Smooth muscle cell (in vitro differentiated cells): ENCODE data around the gene KARS1. TPM values are rescaled to one million over a fixed set of nuclear protein-coding genes. Genes with fewer than 3 reads are reported as not detected.

ENCODE experiments used
- DNase-seq: peaks from one replicate; lab custom pipeline; 2025; ENCODE audit not compliant: unreplicated experiment; lab: John Stamatoyannopoulos, UW
- H2AFZ ChIP-seq: fragments of 200-600 bp; sonication (generic); 2 replicates; pipeline ENCODE4 v1.6.0; 2016; ENCODE audit warnings: antibody characterized with exemption, low read depth, mild to moderate bottlenecking
- H3F3A ChIP-seq: fragments of 200-600 bp; sonication (generic); 2 replicates; pipeline ENCODE4 v1.6.0; 2017; ENCODE audit warnings: antibody characterized with exemption, low read depth
- H3K27ac ChIP-seq: fragments of 200-600 bp; sonication (generic); 2 replicates; pipeline ENCODE4 v1.5.1; 2016; ENCODE audit warnings: low read depth, mild to moderate bottlenecking
- H3K27me3 ChIP-seq: fragments of 200-600 bp; sonication (generic); 2 replicates; pipeline ENCODE4 v1.6.1; 2016; ENCODE audit warnings: low read depth, mild to moderate bottlenecking
- H3K36me3 ChIP-seq: fragments of 200-600 bp; sonication (generic); 2 replicates; pipeline ENCODE4 v1.5.1; 2016; ENCODE audit warnings: low read depth
- H3K4me1 ChIP-seq: fragments of 200-600 bp; sonication (generic); 2 replicates; pipeline ENCODE4 v1.5.1; 2016; ENCODE audit warnings: low read depth
- H3K4me2 ChIP-seq: fragments of 200-600 bp; sonication (generic); 2 replicates; pipeline ENCODE4 v1.6.0; 2016; ENCODE audit warnings: mild to moderate bottlenecking
- H3K4me3 ChIP-seq: fragments of 200-600 bp; sonication (generic); 2 replicates; pipeline ENCODE4 v1.5.1; 2016; ENCODE audit warnings: mild to moderate bottlenecking
- H3K79me2 ChIP-seq: fragments of 200-600 bp; sonication (generic); 2 replicates; pipeline ENCODE4 v1.6.0; 2016; ENCODE audit warnings: low read depth, mild to moderate bottlenecking
- H3K9ac ChIP-seq: fragments of 200-600 bp; sonication (generic); 2 replicates; pipeline ENCODE4 v1.6.0; 2016; ENCODE audit warnings: low read depth
- H3K9me3 ChIP-seq: fragments of 200-600 bp; sonication (generic); replicated peaks from 2 replicates; pipeline ENCODE4 v1.5.1; 2016; ENCODE audit warnings: low read depth
- H4K20me1 ChIP-seq: fragments of 200-600 bp; sonication (generic); 2 replicates; pipeline ENCODE4 v1.6.0; 2016; ENCODE audit warnings: low read depth
- WGBS: methylation state at CpG from one replicate; pipeline ENCODE4 v1.1.7; 2016; ENCODE audit warnings: low lambda C conversion rate; 5-methylcytosine and 5-hydroxymethylcytosine counted together
- polyA plus RNA-seq: library from polyadenylated mRNA; unstranded; fragments of >200 nt; fragmentation: Nextera tagmentation; extraction: Ambion mirVana; gene quantifications from 2 replicates; pipeline ENCODE4 v1.2.1, GENCODE V29; 2016
- total RNA-seq: library from RNA; depleted of rRNA; stranded (reverse); fragments of >200 nt; gene quantifications from 2 replicates; pipeline ENCODE4 v1.2.3, GENCODE V29; 2014
- TF ChIP-seq, protein P1 (sequence below): fragments of 200-600 bp; sonication (generic); IDR thresholded peaks from 2 replicates; pipeline ENCODE4 v1.5.1; 2017; ENCODE audit warnings: borderline replicate concordance, mild to moderate bottlenecking, antibody characterized with exemption; ENCODE audit not compliant: insufficient read depth, poor library complexity, severe bottlenecking

The KARS1 gene
- total and polyA plus RNA-seq, 2 experiments from 2014 or later, result 101 to 108 TPM

DNA sequence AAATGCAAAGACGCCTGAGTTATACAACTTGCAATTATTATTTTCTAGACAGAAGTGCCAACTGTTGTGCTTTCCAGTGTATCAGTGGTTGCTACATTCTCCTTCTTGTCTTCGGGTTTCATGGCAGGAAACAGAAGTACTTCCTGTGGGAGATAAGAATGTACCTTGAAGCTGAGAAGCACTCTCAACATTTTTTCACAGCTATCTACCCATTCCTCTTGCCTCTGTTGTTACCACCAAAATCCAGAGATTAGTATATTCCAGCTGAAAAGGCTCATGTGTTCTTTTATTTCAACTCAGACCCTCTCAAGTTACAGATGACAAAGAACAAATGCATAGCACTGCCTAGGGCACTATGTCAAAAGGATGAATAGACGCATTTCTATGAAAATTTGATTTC lies 19.6 kb downstream of the KARS1 start:
- Histone ChIP-seq H3K9me3 (no peaks in the 10 kb centered on the region), H3F3A (peaks cover 34% of the 10 kb centered on the region), H3K4me3 (no peak overlapping the region), H3K36me3 (peaks cover 17% of the 10 kb centered on the region), H3K27ac (no peak overlapping the region), H3K4me1 (no peaks in the 10 kb centered on the region), H4K20me1 (no peaks in the 10 kb centered on the region), H3K4me2 (no peak overlapping the region), H3K9ac (no peak overlapping the region), H3K79me2 (no peaks in the 10 kb centered on the region), H3K27me3 (no peaks in the 10 kb centered on the region), H2AFZ (no peak overlapping the region)
- DNase-seq, result no peak
- TF ChIP-seq, protein P1, sequence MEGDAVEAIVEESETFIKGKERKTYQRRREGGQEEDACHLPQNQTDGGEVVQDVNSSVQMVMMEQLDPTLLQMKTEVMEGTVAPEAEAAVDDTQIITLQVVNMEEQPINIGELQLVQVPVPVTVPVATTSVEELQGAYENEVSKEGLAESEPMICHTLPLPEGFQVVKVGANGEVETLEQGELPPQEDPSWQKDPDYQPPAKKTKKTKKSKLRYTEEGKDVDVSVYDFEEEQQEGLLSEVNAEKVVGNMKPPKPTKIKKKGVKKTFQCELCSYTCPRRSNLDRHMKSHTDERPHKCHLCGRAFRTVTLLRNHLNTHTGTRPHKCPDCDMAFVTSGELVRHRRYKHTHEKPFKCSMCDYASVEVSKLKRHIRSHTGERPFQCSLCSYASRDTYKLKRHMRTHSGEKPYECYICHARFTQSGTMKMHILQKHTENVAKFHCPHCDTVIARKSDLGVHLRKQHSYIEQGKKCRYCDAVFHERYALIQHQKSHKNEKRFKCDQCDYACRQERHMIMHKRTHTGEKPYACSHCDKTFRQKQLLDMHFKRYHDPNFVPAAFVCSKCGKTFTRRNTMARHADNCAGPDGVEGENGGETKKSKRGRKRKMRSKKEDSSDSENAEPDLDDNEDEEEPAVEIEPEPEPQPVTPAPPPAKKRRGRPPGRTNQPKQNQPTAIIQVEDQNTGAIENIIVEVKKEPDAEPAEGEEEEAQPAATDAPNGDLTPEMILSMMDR, result no peak
- WGBS, result 64% methylated on average over 3 of the region's 3 CpGs

DNA sequence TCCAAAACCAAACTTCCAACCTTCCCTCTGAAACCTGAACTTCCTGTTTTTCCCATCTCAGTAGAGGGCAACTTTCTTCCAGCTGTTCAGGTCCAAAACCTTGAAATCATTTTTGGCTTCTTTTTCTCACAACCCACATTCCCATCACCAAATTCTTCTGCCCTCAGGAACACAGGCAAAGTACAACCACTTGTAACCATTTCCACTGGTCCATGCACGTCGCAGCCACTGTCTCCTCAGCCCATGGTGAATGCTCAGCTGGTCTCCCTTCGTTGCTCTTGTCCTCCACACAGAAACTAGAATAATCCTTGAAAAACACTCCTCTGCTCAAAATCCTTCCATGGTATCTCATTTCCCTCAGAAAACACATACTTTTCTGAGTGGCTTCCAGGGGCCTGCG lies 20.7 kb downstream of the KARS1 start:
- TF ChIP-seq, protein P1, result no peak
- no peak for DNase-seq
- Histone ChIP-seq H3K27ac (no peak overlapping the region), H3K4me1 (peaks cover 4% of the 10 kb centered on the region), H3K4me2 (no peak overlapping the region), H2AFZ (no peak overlapping the region), H3K27me3 (no peaks in the 10 kb centered on the region), H3K9me3 (no peaks in the 10 kb centered on the region), H3K9ac (no peak overlapping the region), H3K79me2 (peaks cover 3% of the 10 kb centered on the region), H3F3A (peaks cover 34% of the 10 kb centered on the region), H4K20me1 (no peaks in the 10 kb centered on the region), H3K4me3 (no peak overlapping the region), H3K36me3 (peaks cover 17% of the 10 kb centered on the region)
- 98% methylated on average over 4 of the region's 4 CpGs for WGBS

DNA sequence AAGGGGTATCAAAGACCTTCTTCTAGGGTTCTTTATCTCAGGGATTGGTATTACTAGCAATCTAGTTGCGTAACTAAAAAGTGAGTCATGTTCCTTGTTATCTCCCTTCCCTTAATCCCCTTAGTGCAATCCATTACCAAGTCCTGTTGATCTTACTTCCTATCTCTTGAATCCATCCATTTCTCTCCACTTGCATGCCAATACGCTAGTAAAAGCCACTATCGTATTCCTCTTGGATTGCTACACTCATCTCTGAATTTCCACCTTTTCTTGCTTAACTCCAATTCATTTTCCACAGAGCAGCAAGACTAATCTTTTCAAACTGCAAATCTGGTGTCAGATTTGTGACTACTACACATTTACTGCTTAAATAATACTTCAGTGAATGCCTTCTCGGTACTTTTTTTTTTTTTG lies 22.5 kb downstream of the KARS1 start:
- WGBS, result 18% methylated on average over 4 of the region's 4 CpGs
- Histone ChIP-seq H3K27ac (peak overlapping the region; percentile 71), H3K79me2 (peaks cover 10% of the 10 kb centered on the region), H3K9me3 (no peaks in the 10 kb centered on the region), H3K4me2 (peak overlapping the region; percentile 6), H2AFZ (no peak overlapping the region), H3K4me1 (peaks cover 10% of the 10 kb centered on the region), H3K4me3 (no peak overlapping the region), H3F3A (peaks cover 34% of the 10 kb centered on the region), H3K9ac (no peak overlapping the region), H4K20me1 (no peaks in the 10 kb centered on the region), H3K27me3 (no peaks in the 10 kb centered on the region), H3K36me3 (peaks cover 7% of the 10 kb centered on the region)
- DNase-seq, result no peak
- TF ChIP-seq, protein P1, result no peak

DNA sequence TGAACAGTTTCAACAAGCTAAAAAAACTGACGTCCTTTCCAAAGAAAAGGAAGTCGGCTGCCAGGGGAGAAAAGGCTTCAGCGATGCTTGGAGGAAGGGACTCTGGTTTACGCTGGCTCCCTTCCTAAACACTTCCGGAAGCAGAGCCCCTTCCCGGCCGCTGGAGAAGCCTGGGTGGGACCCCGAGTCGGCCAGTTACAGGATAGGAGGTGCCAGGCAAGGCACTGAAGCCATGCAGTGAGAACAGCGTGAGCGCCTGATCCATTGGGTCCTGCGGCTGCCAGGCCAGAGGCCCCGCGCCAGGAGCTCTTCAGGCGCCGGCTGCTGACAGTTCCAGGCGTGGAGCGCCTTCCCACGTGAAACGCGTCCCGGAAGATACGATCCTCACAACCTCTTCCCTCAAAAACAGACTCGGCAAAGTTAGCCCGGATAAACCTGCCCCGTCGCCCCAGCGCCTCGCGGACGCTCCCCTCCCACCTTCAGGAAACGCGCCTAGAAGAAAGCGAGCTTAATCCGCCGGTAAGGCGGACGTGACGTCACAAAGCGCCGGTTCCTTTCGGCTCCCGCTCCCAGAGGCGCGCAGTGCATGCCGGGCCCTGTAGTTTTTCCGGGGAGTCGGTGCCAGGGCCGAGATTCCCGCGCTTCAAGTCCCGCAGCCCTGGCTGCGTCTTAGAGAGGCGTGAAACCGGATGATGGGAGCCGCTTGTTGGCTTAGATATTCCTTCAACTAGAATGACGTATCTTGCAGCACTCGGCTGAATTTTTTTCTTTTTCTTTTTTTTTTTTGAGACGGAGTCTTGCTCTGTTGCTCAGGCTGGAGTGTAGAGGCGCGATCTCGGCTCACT lies 24.5 kb downstream of the KARS1 start, which contains the start of gene ADAT1:
Gene ADAT1, minus strand, starts transcription at position 521 of the 845 bp plus-strand sequence. CDS start 2,482 bp downstream, outside the sequence.
- H2AFZ ChIP-seq, result peak within 1 kb of the TSS; percentile 61
- peak within 1 kb of the TSS; percentile 89 for H3K9ac ChIP-seq
- no peaks in the 10 kb centered on the region for H3K9me3 ChIP-seq
- peaks cover 30% of the 10 kb centered on the region for H3F3A ChIP-seq
- H3K4me1 ChIP-seq, result peaks cover 10% of the 10 kb centered on the region
- no peaks in the 10 kb centered on the region for H3K27me3 ChIP-seq
- H4K20me1 ChIP-seq, result no peaks in the 10 kb centered on the region
- peaks cover 7% of the 10 kb centered on the region for H3K36me3 ChIP-seq
- peak; percentile 84 for DNase-seq
- H3K4me2 ChIP-seq, result peak within 1 kb of the TSS; percentile 90
- 3% methylated on average over 62 of the region's 62 CpGs for WGBS
- H3K79me2 ChIP-seq, result peaks cover 10% of the 10 kb centered on the region
- peak within 1 kb of the TSS; percentile 84 for H3K27ac ChIP-seq
- TF ChIP-seq, protein P1, result no peak
- peak within 1 kb of the TSS; percentile 73 for H3K4me3 ChIP-seq
